Measurements from ENCODE around the gene CPA5. TPM values are rescaled to one million over a fixed set of nuclear protein-coding genes. Genes with fewer than 3 reads are reported as not detected.

The CPA5 gene
- total and polyA plus RNA-seq, 2 of the 8 experiments (the other 6 are each of a cell fraction or from before 2014, with no cell fraction given): 0.12 TPM; not detected in 1

DNA sequence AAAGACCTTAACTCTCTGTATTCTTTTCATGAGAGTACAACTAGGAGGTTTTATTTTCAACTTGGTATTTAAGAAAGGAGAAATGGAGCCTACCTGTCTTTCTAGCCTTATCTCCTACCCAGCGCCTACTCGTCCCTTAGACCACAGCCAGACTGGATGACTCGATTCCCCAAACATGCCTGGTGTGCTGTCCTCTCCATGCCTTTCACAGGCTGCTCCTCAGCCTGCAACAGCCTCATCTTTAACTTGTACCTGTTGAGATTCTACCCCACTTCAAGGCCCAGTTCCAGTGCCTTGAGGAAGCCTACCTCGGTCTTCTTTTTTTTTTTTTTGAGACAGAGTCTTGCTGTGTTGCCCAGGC, 65.1 kb downstream of the CPA5 start:
- Histone ChIP-seq H3K9me3 (ENCODE audit: insufficient read depth in 2 of 2, low read depth in 1 of 2, low read length in 1 of 2) (no peaks in the 10 kb centered on the region), H4K20me1 (replicated peaks in 1 of 2; ENCODE audit: control insufficient read depth in 1 of 2, insufficient read depth in 2 of 2, low read length in 2 of 2) (no peaks in the 10 kb centered on the region), H3K4me2 (ENCODE audit: insufficient read depth in 1 of 2, low read depth in 2 of 2, low read length in 2 of 2) (no peak overlapping the region), H3K36me3 (ENCODE audit: control insufficient read depth in 2 of 4, insufficient read depth in 4 of 4, low read length in 3 of 4) (no peaks in the 10 kb centered on the region), H4K91ac (replicated peaks; ENCODE audit: insufficient read length, low read length) (no peak overlapping the region), H2AFZ (ENCODE audit: low read length) (no peak overlapping the region), H3K79me2 (ENCODE audit: control insufficient read depth in 1 of 2, insufficient read depth in 2 of 2, low read length in 2 of 2) (no peaks in the 10 kb centered on the region), H2BK120ac (replicated peaks; ENCODE audit: low read depth, low read length) (no peak overlapping the region), H3K14ac (ENCODE audit: insufficient read length) (no peak overlapping the region), H3K56ac (replicated peaks; ENCODE audit: insufficient read length, low read depth, low read length) (no peak overlapping the region), H2BK12ac (ENCODE audit: low read depth, low read length) (no peak overlapping the region), H3K4me1 (replicated peaks in 1 of 4; ENCODE audit: control insufficient read depth in 3 of 4, insufficient read depth in 4 of 4, low read length in 3 of 4) (no peaks in the 10 kb centered on the region), H4K8ac (ENCODE audit: extremely low read depth, insufficient read depth, low read length) (no peak overlapping the region), H3K4ac (replicated peaks; ENCODE audit: insufficient read length, low read depth, low read length) (no peak overlapping the region), H3K23me2 (ENCODE audit: low read depth, low read length) (no peaks in the 10 kb centered on the region), H3K18ac (ENCODE audit: extremely low read depth, low read length) (no peak overlapping the region), H2BK20ac (ENCODE audit: low read length) (no peak overlapping the region), H3K23ac (ENCODE audit: insufficient read length) (no peak overlapping the region), H3K27me3 (replicated peaks in 1 of 4; ENCODE audit: control insufficient read depth in 3 of 4, extremely low read depth in 1 of 4, insufficient read depth in 3 of 4, low read length in 3 of 4) (no peaks in the 10 kb centered on the region), H3K9ac (replicated peaks in 1 of 4; ENCODE audit: extremely low read depth in 1 of 4, low read depth in 3 of 4, low read length in 3 of 4) (no peak overlapping the region), H3K4me3 (ENCODE audit: extremely low read depth in 1 of 4, insufficient read depth in 2 of 4, low read depth in 3 of 4, low read length in 4 of 4) (no peak overlapping the region), H2AK5ac (ENCODE audit: low read depth, low read length) (no peak overlapping the region), H4K5ac (ENCODE audit: insufficient read length, low read depth, low read length) (no peak overlapping the region), H3K27ac (ENCODE audit: low read depth, low read length) (no peak overlapping the region), H3K79me1 (ENCODE audit: low read depth, low read length) (no peaks in the 10 kb centered on the region), H2BK5ac (ENCODE audit: low read depth, low read length) (no peak overlapping the region), H2BK15ac (ENCODE audit: low read length) (no peak overlapping the region)
- FAIRE-seq (no peak), DNase-seq (ENCODE audit: low read depth in 1 of 2, low spot score in 2 of 2) (no peak)
- WGBS, 2 experiments (ENCODE audit: extremely low coverage in 1 of 2, insufficient coverage in 1 of 2, insufficient read length in 1 of 2, insufficient replicate concordance in 2 of 2, low coverage in 1 of 2, low lambda C conversion rate in 2 of 2, missing lambda C conversion rate in 1 of 2): 91% methylated on average over 4 of the region's 4 CpGs; no CpG with 5 or more reads in 1 of the 2 experiments
- ChIA-PET CTCF (ENCODE audit: partially characterized antibody) (no interaction called here), POLR2A (ENCODE audit: partially characterized antibody) (no interaction called here)
- no peak for TF ChIP-seq RNF2 (IDR thresholded peaks at IDR 0.05; ENCODE audit: borderline replicate concordance, low read depth, low read length, missing control alignments, poor library complexity, severe bottlenecking)
- no peak for TF ChIP-seq HDAC6 (IDR thresholded peaks at IDR 0.05; ENCODE audit: low read depth, low read length)
- TF ChIP-seq NANOG (IDR thresholded peaks at IDR 0.05; ENCODE audit: insufficient read depth, low read depth, low read length, poor library complexity, severe bottlenecking): no peak
- TF ChIP-seq SRF (IDR thresholded peaks at IDR 0.05; ENCODE audit: low read depth, low read length): no peak
- TF ChIP-seq TEAD4 (IDR thresholded peaks at IDR 0.05; ENCODE audit: low read depth, low read length): no peak
- TF ChIP-seq SIX5 (IDR thresholded peaks at IDR 0.05; ENCODE audit: low read depth, low read length): no peak
- no peak for TF ChIP-seq EP300 (IDR thresholded peaks at IDR 0.05; ENCODE audit: borderline replicate concordance in 1 of 2, low read depth in 2 of 2, low read length in 2 of 2)
- TF ChIP-seq JUN (IDR thresholded peaks at IDR 0.05; ENCODE audit: low read depth, low read length): no peak
- TF ChIP-seq HDAC2 (IDR thresholded peaks at IDR 0.05; ENCODE audit: borderline replicate concordance in 1 of 2, low read depth in 2 of 2, low read length in 2 of 2): no peak
- no peak for TF ChIP-seq PHF8 (conservative IDR thresholded peaks at IDR 0.05; ENCODE audit: low read depth, low read length)
- TF ChIP-seq USF2 (IDR thresholded peaks at IDR 0.05; ENCODE audit: low read length): no peak
- no peak for TF ChIP-seq CHD2 (IDR thresholded peaks at IDR 0.05; ENCODE audit: low read length)
- TF ChIP-seq, protein P1, sequence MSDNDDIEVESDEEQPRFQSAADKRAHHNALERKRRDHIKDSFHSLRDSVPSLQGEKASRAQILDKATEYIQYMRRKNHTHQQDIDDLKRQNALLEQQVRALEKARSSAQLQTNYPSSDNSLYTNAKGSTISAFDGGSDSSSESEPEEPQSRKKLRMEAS (IDR thresholded peaks at IDR 0.05): no peak

Data from H1 (cell line).